ENCODE measurements around the gene NUP210. TPM values are rescaled to one million over a fixed set of nuclear protein-coding genes. Genes with fewer than 3 reads are reported as not detected.

The NUP210 gene
- total and polyA plus RNA-seq, 2 donors (not counting 3 experiments of a cell fraction or from before 2014, with no cell fraction given): 0.14 to 0.84 TPM

DNA sequence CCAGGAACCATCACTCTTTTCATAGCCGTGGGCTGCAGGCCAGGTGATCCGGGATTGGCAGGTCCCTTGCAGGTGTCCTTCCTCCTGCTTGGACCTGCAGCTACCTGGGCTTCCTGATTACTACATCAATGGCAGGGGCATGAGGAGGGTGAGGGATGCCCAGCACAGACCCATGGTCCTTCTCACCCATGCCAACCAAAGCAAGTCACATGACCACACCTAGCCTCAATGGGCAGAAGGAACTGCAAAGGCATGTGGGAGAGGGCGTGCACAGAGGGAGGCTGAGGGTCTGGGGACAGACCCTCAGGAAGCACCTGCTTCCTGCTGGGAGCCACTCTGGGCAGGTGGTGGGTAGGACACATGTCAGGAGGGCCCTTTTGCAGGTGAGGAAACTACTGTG is 105.2 kb downstream of the NUP210 start:
- Histone ChIP-seq H3K9ac (replicated peaks; ENCODE audit: extremely low read depth, insufficient read depth, low read length) (no peak overlapping the region), H4K20me1 (replicated peaks; ENCODE audit: control insufficient read depth, extremely low read depth, insufficient read depth, low read length) (no peaks in the 10 kb centered on the region), H3K9me3 (replicated peaks; ENCODE audit: control insufficient read depth, insufficient read depth, low read length) (no peaks in the 10 kb centered on the region), H3K4me1 (ENCODE audit: control insufficient read depth, extremely low read depth, insufficient read depth, low read length) (no peaks in the 10 kb centered on the region), H3K27ac (ENCODE audit: insufficient read depth, low read depth, low read length) (no peak overlapping the region), H2AFZ (ENCODE audit: low read depth, low read length) (no peak overlapping the region), H3K4me2 (ENCODE audit: insufficient read depth, low read length) (no peak overlapping the region), H3K79me2 (ENCODE audit: control insufficient read depth, insufficient read depth, low read length) (no peaks in the 10 kb centered on the region), H3K27me3 (ENCODE audit: control insufficient read depth in 2 of 2, insufficient read depth in 2 of 2, low read length in 2 of 2) (no peaks in the 10 kb centered on the region), H3K36me3 (ENCODE audit: control insufficient read depth in 2 of 2, extremely low read depth in 1 of 2, insufficient read depth in 2 of 2, low read length in 2 of 2) (no peaks in the 10 kb centered on the region), H3K4me3 (replicated peaks in 1 of 3; ENCODE audit: insufficient read depth in 1 of 3, low read depth in 1 of 3, low read length in 3 of 3) (no peak overlapping the region), H3K9me1 (replicated peaks; ENCODE audit: control insufficient read depth, extremely low read depth, insufficient read depth, low read length) (no peaks in the 10 kb centered on the region)
- FAIRE-seq (no peak), DNase-seq (ENCODE audit: low read depth, low spot score) (no peak)
- no TSS peak for BruUV-seq (replicated peaks)
- TF ChIP-seq JUN (IDR thresholded peaks at IDR 0.05; ENCODE audit: borderline replicate concordance, insufficient read depth, insufficient read length, low read depth) (no peak), POLR2A (IDR thresholded peaks at IDR 0.05; ENCODE audit: low read depth, low read length) (no peak), EZH2 (IDR thresholded peaks at IDR 0.05; ENCODE audit: borderline replicate concordance, low read depth, low read length, severe bottlenecking) (no peak), FOS (IDR thresholded peaks at IDR 0.05; ENCODE audit: borderline replicate concordance, insufficient read depth, low read length) (no peak), MYC (IDR thresholded peaks at IDR 0.05; ENCODE audit: low read depth, low read length) (no peak), POLR2AphosphoS5 (IDR thresholded peaks at IDR 0.05; ENCODE audit: insufficient read depth, low read depth, low read length) (no peak), GATA2 (IDR thresholded peaks at IDR 0.05; ENCODE audit: insufficient read depth, insufficient read length, low read depth, low read length) (no peak)
- TF ChIP-seq, protein P1, sequence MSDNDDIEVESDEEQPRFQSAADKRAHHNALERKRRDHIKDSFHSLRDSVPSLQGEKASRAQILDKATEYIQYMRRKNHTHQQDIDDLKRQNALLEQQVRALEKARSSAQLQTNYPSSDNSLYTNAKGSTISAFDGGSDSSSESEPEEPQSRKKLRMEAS (IDR thresholded peaks at IDR 0.05; ENCODE audit: insufficient read depth, insufficient read length): no peak
- TF ChIP-seq, protein P2, sequence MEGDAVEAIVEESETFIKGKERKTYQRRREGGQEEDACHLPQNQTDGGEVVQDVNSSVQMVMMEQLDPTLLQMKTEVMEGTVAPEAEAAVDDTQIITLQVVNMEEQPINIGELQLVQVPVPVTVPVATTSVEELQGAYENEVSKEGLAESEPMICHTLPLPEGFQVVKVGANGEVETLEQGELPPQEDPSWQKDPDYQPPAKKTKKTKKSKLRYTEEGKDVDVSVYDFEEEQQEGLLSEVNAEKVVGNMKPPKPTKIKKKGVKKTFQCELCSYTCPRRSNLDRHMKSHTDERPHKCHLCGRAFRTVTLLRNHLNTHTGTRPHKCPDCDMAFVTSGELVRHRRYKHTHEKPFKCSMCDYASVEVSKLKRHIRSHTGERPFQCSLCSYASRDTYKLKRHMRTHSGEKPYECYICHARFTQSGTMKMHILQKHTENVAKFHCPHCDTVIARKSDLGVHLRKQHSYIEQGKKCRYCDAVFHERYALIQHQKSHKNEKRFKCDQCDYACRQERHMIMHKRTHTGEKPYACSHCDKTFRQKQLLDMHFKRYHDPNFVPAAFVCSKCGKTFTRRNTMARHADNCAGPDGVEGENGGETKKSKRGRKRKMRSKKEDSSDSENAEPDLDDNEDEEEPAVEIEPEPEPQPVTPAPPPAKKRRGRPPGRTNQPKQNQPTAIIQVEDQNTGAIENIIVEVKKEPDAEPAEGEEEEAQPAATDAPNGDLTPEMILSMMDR (IDR thresholded peaks at IDR 0.05; ENCODE audit: extremely low read depth in 1 of 2, insufficient read depth in 1 of 2, low read depth in 1 of 2, low read length in 2 of 2): no peak
- dilution Hi-C loops (cut with MboI; ENCODE audit: extremely low pct_ligation_motif_present, low sequenced_read_pairs): no loop called here
- ChIA-PET POLR2A (no interaction called here), CTCF (no interaction called here)
- intact Hi-C loops (cut with micrococcal nuclease): no loop called here

Data from endothelial cell of umbilical vein (primary cell).